AML-193 (cell line): ENCODE data around the gene P3H3.
A peak's percentile ranks its signal among the peaks of the same experiment; 100 is the strongest.
"Not testable (repeated sequence)": the region's sequence is repeated elsewhere in the genome, so short reads cannot be mapped to it uniquely, and the experiment has no call there.

Experiments
- DNase-seq, 2 experiments: peaks; one replicate each; lab custom pipeline; 2025; lab: John Stamatoyannopoulos, UW

The P3H3 gene

GRCh38 chr12:6846316-6846869 lies 18.2 kb downstream of the P3H3 start:
- DNase-seq = no peak

GRCh38 chr12:6847676-6848075 lies 19.5 kb downstream of the P3H3 start:
- DNase-seq = no peak

GRCh38 chr12:6849427-6849826 lies 21.2 kb downstream of the P3H3 start:
- DNase-seq = no peak

- DNase-seq = no peak
These were observed 21.9 kb downstream of the P3H3 start for GRCh38 chr12:6849976-6850560.

- DNase-seq = no peak
These were observed 22.6 kb downstream of the P3H3 start for GRCh38 chr12:6850796-6851152.

GRCh38 chr12:6851153-6851920 lies 23.1 kb downstream of the P3H3 start, which contains the start of gene CDCA3:
CDCA3 (minus strand) TSS chr12:6851286; CDS start chr12:6850952, 334 bp downstream.
- DNase-seq = peak; percentile 97 to 98

GRCh38 chr12:6851921-6852650 lies 23.9 kb downstream of the P3H3 start, which contains the start of gene USP5:
USP5 (plus strand) TSS chr12:6852150; CDS start chr12:6852180, 30 bp downstream.
- DNase-seq = peak; percentile 97 to 98

GRCh38 chr12:6852651-6853354 lies 24.6 kb downstream of the P3H3 start:
- no peak for DNase-seq

- DNase-seq = no peak
These were observed 25.4 kb downstream of the P3H3 start for GRCh38 chr12:6853626-6854025.

GRCh38 chr12:6854036-6854435 lies 25.8 kb downstream of the P3H3 start:
- no peak for DNase-seq

- DNase-seq = no peak
These were observed 27.1 kb downstream of the P3H3 start for GRCh38 chr12:6855322-6855721.

GRCh38 chr12:6858799-6859198 lies 30.6 kb downstream of the P3H3 start:
- DNase-seq = no peak

- DNase-seq = no peak
These were observed 31.9 kb downstream of the P3H3 start for GRCh38 chr12:6860116-6860515.

- DNase-seq = no peak
These were observed 32.7 kb downstream of the P3H3 start for GRCh38 chr12:6860942-6861341.

- DNase-seq = no peak
These were observed 33.2 kb downstream of the P3H3 start for GRCh38 chr12:6861391-6861790.

- DNase-seq = no peak
These were observed 34.8 kb downstream of the P3H3 start for GRCh38 chr12:6863033-6863432.

GRCh38 chr12:6863586-6864321 lies 35.5 kb downstream of the P3H3 start:
- no peak for DNase-seq

- DNase-seq = not testable (repeated sequence)
These were observed 37.1 kb downstream of the P3H3 start for GRCh38 chr12:6865307-6865706.

- DNase-seq = no peak
These were observed 38.1 kb downstream of the P3H3 start for GRCh38 chr12:6866163-6866919.

- DNase-seq = peak; percentile 67 to 73
These were observed 38.8 kb downstream of the P3H3 start for GRCh38 chr12:6866920-6867412.
